Measurements from ENCODE around the gene TMEM134. TPM values are rescaled to one million over a fixed set of nuclear protein-coding genes. Genes with fewer than 3 reads are reported as not detected.

The TMEM134 gene
- total and polyA plus RNA-seq, 10 of the 15 experiments (the other 5 are each of a cell fraction or from before 2014, with no cell fraction given): 1.6 to 93.8 (median 27.8) TPM

- TF ChIP-seq POLR2A (IDR thresholded peaks at IDR 0.05; ENCODE audit: low read depth, low read length): 0 out of 2 replicates have a peak, but pooled peaks have one; percentile 8
- TF ChIP-seq FOXM1 (IDR thresholded peaks at IDR 0.05; ENCODE audit: low read depth, low read length): no peak
- TF ChIP-seq, protein P1, sequence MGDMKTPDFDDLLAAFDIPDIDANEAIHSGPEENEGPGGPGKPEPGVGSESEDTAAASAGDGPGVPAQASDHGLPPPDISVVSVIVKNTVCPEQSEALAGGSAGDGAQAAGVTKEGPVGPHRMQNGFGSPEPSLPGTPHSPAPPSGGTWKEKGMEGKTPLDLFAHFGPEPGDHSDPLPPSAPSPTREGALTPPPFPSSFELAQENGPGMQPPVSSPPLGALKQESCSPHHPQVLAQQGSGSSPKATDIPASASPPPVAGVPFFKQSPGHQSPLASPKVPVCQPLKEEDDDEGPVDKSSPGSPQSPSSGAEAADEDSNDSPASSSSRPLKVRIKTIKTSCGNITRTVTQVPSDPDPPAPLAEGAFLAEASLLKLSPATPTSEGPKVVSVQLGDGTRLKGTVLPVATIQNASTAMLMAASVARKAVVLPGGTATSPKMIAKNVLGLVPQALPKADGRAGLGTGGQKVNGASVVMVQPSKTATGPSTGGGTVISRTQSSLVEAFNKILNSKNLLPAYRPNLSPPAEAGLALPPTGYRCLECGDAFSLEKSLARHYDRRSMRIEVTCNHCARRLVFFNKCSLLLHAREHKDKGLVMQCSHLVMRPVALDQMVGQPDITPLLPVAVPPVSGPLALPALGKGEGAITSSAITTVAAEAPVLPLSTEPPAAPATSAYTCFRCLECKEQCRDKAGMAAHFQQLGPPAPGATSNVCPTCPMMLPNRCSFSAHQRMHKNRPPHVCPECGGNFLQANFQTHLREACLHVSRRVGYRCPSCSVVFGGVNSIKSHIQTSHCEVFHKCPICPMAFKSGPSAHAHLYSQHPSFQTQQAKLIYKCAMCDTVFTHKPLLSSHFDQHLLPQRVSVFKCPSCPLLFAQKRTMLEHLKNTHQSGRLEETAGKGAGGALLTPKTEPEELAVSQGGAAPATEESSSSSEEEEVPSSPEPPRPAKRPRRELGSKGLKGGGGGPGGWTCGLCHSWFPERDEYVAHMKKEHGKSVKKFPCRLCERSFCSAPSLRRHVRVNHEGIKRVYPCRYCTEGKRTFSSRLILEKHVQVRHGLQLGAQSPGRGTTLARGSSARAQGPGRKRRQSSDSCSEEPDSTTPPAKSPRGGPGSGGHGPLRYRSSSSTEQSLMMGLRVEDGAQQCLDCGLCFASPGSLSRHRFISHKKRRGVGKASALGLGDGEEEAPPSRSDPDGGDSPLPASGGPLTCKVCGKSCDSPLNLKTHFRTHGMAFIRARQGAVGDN (IDR thresholded peaks at IDR 0.05): no peak
- TF ChIP-seq FOXK2 (IDR thresholded peaks at IDR 0.05): no peak
- Histone ChIP-seq H3K27ac (ENCODE audit: control insufficient read depth, insufficient read depth) (no peak overlapping the region), H3K9ac (ENCODE audit: control insufficient read depth, insufficient read depth, low read length) (no peak overlapping the region), H3K4me1 (ENCODE audit: control insufficient read depth, insufficient read depth, low read length) (no peaks in the 10 kb centered on the region), H3K79me2 (ENCODE audit: control insufficient read depth, insufficient read depth, low read length) (no peaks in the 10 kb centered on the region), H3K9me3 (replicated peaks; ENCODE audit: control insufficient read depth, insufficient read depth, low read length) (no peaks in the 10 kb centered on the region), H3K4me2 (ENCODE audit: control insufficient read depth, insufficient read depth) (no peak overlapping the region), H3K27me3 (replicated peaks in 1 of 2; ENCODE audit: control insufficient read depth in 2 of 2, insufficient read depth in 2 of 2, low read length in 1 of 2) (no peaks in the 10 kb centered on the region), H4K20me1 (ENCODE audit: control insufficient read depth, insufficient read depth) (no peaks in the 10 kb centered on the region; the same call in 1 of the 2 replicates), H2AFZ (ENCODE audit: control insufficient read depth, low read depth, low read length) (no peak overlapping the region), H3K4me3 (no peak overlapping the region), H3K36me3 (ENCODE audit: control insufficient read depth in 2 of 2, insufficient read depth in 2 of 2, low read length in 1 of 2) (peaks cover 4 to 21% of the 10 kb centered on the region in 2 experiments; a peak in 3 of 4 replicates)
- ChIA-PET CTCF (no interaction called here), POLR2A (no interaction called here), SMC1A (ENCODE audit: uncharacterized antibody, unreplicated experiment) (no interaction called here), RAD21 (ENCODE audit: unreplicated experiment) (interaction anchor here (0.8 kb wide), 1 partner anchor 140 kb away, joined by 3 read pairs; no protein-coding TSS in a partner anchor)
- in situ Hi-C loops (cut with MboI): no loop called here
- ATAC-seq (no peak), FAIRE-seq (no peak), DNase-seq (ENCODE audit: low read depth, low spot score) (no peak)
- no TSS peak for BruUV-seq (replicated peaks)
- WGBS (ENCODE audit: insufficient coverage, insufficient replicate concordance, low lambda C conversion rate, missing lambda C conversion rate): 95% methylated on average over 43 of the region's 59 CpGs
- intact Hi-C loops (cut with micrococcal nuclease; ENCODE audit: unreplicated experiment): no loop called here
These were observed 25.6 kb upstream of the TMEM134 start for GRCh38 chr11:67494371-67495233.

Measured in GM12878 (cell line).